Muscle of leg (tissue), 11 donors: ENCODE measurements around the gene DNAH1. TPM values are rescaled to one million over a fixed set of nuclear protein-coding genes. Genes with fewer than 3 reads are reported as not detected.
A peak's percentile ranks its signal among the peaks of the same experiment; 100 is the strongest.

Experiments used
- DNase-seq: peaks from one replicate; pipeline ENCODE4 v3.0.0; 2013
- H3K27ac ChIP-seq: one replicate; pipeline ENCODE4 v1.5.1; 2013; ENCODE audit warnings: mild to moderate bottlenecking, low read length, control low read depth
- H3K27me3 ChIP-seq: one replicate; pipeline ENCODE4 v1.6.1; 2013; ENCODE audit warnings: low read length; ENCODE audit not compliant: control insufficient read depth, insufficient read depth
- H3K36me3 ChIP-seq: one replicate; pipeline ENCODE4 v1.6.1; 2013; ENCODE audit warnings: low read length; ENCODE audit not compliant: control insufficient read depth, insufficient read depth
- H3K4me1 ChIP-seq: one replicate; pipeline ENCODE4 v1.6.1; 2013; ENCODE audit warnings: low read length; ENCODE audit not compliant: control insufficient read depth, insufficient read depth
- H3K4me3 ChIP-seq: one replicate; pipeline ENCODE4 v1.5.1; 2013; ENCODE audit warnings: low read length, control low read depth
- H3K9me3 ChIP-seq: replicated peaks from 2 replicates; pipeline ENCODE4 v1.6.1; 2013; ENCODE audit warnings: low read depth, low read length; ENCODE audit not compliant: control insufficient read depth
- WGBS: methylation state at CpG from one replicate; pipeline ENCODE4 v1.1.5; 2013; ENCODE audit warnings: missing lambda C conversion rate; ENCODE audit not compliant: insufficient coverage; 5-methylcytosine and 5-hydroxymethylcytosine counted together
- polyA plus RNA-seq, 8 donors: library from polyadenylated mRNA; unstranded; fragments of 120-200 nt; gene quantifications; one replicate each; pipeline versions ENCODE4 v1.2.1 to v1.2.3, GENCODE V29; 2013; ENCODE audit warnings: inconsistent platforms in 1 of 8, low replicate concordance in 1 of 8; ENCODE audit not compliant: insufficient read length in 8 of 8, insufficient read depth in 1 of 8
- total RNA-seq: library from RNA; stranded (reverse); fragments of 120-200 nt; gene quantifications from one replicate; pipeline ENCODE4 v1.2.4, GENCODE V29; 2013

Gene DNAH1
- total and polyA plus RNA-seq, 9 donors, result 3.2 to 6.0 (median 4.4) TPM

DNA sequence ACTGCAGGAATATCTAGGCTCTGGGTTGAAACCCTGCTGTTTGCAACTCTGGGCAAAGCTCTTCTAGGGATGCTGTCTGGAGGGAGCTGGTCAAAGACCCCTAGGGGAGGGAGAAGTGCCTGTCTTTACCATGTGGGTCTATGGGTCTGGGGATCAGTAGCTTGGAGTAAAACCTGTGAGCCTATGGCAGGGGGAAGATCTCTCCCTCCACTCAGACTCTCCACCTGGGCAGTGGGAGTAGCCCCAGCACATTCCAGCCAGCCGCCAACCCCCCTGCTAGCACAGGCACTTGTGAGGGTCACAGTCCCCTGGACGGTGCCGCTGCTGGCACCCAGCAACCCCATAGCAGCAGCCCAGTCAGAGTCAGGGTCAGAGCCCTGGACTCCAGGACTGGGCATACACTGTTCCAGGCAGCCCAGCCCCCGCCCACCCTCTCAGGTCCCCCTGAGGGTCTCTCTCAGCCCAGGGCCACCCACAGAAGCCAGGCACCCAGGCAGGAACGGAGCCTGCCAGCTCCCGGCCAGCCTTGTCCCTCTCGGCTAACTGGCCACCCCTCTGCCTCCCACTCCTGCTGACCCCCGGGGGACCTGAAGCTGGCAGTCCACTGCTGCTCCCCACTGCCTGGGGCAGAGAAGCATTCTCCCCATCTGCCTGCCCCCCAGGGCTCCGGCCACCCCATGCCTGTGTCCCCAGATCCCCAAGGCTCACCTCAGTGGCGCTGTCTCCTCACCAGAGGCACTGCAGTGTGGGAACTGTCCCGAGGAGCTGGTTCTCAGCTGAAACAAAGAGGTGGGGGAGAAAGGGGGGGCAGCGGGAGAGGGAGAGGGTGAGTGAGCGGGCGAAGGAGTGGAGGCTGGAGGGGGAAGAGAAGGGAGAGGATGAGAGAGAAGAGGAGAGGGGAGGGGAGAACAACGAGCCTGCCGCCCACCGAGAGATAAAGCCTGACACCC lies 17.7 kb upstream of the DNAH1 start:
- no peak for DNase-seq
- no peaks in the 10 kb centered on the region for H3K9me3 ChIP-seq
- 14% methylated on average over 17 of the region's 17 CpGs for WGBS

DNA sequence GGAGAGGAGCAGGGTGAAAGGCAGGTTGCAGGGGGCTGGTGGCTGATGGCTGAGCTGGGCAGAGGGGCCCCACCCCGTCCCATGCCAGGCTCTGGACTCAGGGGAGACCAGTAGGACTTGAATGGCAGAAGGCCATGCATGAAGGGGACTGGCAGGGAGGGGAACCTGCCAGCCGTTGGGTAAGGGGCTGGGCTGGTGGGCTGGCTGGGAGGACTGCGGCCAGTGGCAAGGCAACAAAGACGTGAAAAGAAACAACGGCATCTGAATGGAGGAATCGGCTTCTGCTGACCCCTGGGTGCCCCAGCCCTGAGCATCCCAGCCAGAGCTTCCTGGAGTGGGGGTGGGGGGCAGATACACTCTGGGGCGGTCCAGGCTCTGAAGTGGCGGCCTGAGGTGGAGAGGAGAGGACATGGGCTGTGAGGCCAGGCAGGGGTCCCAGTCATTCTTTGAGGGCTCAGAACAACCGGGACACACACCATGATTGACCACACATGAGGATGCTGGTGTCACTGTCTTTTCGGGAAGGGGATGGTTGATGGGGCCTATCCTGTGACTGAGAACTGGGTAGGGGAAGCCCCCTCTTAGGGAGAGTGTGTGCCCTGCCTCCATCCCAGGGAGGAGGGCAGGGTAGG lies 16.8 kb upstream of the DNAH1 start:
- Histone ChIP-seq H3K36me3 (peaks cover 6% of the 10 kb centered on the region), H3K4me1 (peaks cover 41% of the 10 kb centered on the region), H3K27me3 (peaks cover 7% of the 10 kb centered on the region), H3K9me3 (no peaks in the 10 kb centered on the region), H3K27ac (no peak overlapping the region), H3K4me3 (no peak overlapping the region)
- no peak for DNase-seq
- WGBS, result 28% methylated on average over 9 of the region's 10 CpGs

More for the DNA sequence above, 17.7 kb upstream of the DNAH1 start:
- H3K4me1 ChIP-seq, result peaks cover 41% of the 10 kb centered on the region
- H3K27ac ChIP-seq, result no peak overlapping the region
- no peak overlapping the region for H3K4me3 ChIP-seq
- H3K27me3 ChIP-seq, result peaks cover 7% of the 10 kb centered on the region
- H3K36me3 ChIP-seq, result peaks cover 8% of the 10 kb centered on the region

DNA sequence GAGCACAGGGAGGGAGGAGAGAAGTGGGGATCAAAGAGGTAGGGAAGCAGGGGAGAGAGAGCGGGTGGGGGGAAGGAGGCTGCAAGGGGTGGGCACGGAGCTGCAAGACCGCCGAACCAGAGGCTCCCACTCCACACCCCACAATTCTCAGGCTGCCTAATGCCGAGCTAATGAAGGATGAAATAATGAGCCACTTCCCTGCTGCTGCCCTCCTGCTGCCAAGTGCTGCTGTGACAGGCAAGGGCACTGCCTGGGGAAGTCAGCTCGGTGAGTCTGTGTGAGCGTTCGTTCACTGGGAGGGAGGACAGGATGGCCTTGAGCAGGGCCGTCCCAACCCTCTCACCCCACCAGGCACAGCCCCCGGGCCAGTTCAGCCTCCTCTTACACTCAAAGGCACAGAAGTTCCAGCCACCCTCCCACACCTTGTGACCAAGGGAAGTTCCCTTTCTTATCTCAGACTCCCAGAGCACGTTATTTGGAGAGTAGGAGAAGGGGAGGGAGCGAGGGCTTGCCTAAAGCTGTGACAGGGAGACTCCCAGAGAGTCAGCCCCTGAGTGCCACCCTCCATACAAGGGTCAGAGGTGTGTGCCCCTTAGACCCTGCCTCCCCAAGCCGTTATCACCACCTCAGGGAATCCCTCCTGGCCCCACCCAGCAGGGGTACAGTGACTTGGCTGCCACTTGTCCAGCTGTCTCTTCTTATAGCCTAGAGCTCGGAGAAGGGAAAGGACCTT lies 16.1 kb upstream of the DNAH1 start:
- Histone ChIP-seq H3K9me3 (no peaks in the 10 kb centered on the region), H3K4me1 (peaks cover 41% of the 10 kb centered on the region), H3K27me3 (peaks cover 7% of the 10 kb centered on the region), H3K4me3 (no peak overlapping the region), H3K27ac (no peak overlapping the region), H3K36me3 (peaks cover 5% of the 10 kb centered on the region)
- DNase-seq, result no peak
- 15% methylated on average over 2 of the region's 14 CpGs for WGBS

DNA sequence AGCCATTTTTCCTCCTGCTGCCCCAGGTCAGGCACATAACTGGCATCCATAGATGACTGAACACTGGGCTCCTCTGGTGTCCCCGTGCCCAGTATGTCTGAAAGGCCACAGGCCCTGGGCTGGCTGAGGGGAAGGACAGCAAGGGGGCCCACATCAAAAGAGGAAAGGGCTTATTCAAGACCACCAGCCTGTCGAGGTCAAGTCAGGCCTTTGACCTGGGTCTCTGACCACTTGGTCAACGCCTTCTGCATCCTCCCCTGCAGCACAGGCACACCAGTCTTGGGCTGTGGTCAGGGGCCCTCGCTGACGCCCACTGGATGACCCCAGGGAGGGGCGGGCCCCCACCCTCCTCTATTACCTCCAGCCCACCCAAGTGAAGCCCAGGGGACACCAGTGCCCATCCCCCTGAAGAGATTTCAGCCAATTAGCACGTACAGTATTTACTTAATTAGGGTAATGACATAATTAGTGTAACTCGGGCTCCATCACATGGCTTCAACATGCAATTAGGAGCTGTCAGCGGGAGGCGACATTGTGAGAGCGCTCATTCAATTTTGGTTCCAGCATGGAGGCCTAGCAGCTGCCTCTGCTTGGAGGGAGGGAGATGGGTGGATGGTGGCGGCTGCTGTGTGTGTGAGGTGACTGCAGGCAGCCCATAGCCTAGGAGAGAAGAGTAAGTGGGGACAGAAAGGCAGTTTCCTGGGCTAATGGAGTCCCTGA lies 13.5 kb upstream of the DNAH1 start:
- Histone ChIP-seq H3K4me1 (peaks cover 38% of the 10 kb centered on the region), H3K27ac (no peak overlapping the region), H3K9me3 (no peaks in the 10 kb centered on the region), H3K36me3 (peaks cover 3% of the 10 kb centered on the region), H3K4me3 (no peak overlapping the region), H3K27me3 (peaks cover 7% of the 10 kb centered on the region)
- DNase-seq, result no peak
- WGBS, result 68% methylated on average over 8 of the region's 12 CpGs

DNA sequence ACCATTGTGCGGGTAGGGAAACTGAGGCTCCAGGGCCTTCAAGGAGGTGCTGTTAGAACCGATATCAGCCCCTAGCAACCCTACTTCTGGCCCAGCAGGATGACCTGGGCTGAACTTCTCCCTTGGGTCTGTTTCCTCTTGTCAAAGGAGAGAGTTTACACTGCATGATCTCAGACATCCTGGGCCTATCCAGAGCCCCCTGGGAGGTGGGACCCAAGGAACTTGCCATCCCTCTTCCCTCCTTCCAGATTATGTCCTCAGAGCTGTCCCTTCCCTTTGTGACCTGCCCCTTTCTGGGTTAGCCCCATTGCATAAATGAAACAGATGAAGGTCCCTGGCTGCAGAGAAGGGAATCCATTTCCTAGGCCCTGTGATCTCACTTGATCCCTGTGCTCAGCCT lies 12.3 kb upstream of the DNAH1 start:
- no peak overlapping the region for H3K4me3 ChIP-seq
- peaks cover 3% of the 10 kb centered on the region for H3K36me3 ChIP-seq
- WGBS, result 90% methylated on average over 2 of the region's 2 CpGs
- H3K4me1 ChIP-seq, result peaks cover 29% of the 10 kb centered on the region
- DNase-seq, result no peak
- no peaks in the 10 kb centered on the region for H3K9me3 ChIP-seq
- no peak overlapping the region for H3K27ac ChIP-seq
- H3K27me3 ChIP-seq, result no peaks in the 10 kb centered on the region

DNA sequence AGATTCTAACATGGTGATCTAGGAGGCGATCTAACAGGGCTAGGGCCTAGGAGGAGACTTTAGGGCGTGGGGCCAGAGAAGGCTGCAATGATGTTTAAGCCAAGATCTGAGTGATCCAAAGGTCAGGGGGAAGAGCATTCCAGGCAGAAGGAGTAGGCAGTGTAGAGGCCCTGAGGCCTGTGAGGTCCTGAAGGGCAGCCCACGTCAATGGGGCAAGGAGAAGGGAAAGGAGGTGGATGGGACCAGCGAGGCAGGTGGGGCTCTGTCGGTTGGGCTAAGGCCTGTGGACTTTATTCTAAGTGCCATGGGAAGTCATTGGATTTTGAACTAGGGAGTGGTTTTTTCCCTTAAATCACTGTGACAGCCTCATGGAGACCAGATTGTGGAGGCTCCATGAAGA lies 10.2 kb upstream of the DNAH1 start:
- Histone ChIP-seq H3K36me3 (peaks cover 3% of the 10 kb centered on the region), H3K27ac (no peak overlapping the region), H3K9me3 (no peaks in the 10 kb centered on the region), H3K4me3 (no peak overlapping the region), H3K27me3 (no peaks in the 10 kb centered on the region), H3K4me1 (peaks cover 13% of the 10 kb centered on the region)
- WGBS, result 82% methylated on average over 5 of the region's 5 CpGs
- DNase-seq, result no peak

DNA sequence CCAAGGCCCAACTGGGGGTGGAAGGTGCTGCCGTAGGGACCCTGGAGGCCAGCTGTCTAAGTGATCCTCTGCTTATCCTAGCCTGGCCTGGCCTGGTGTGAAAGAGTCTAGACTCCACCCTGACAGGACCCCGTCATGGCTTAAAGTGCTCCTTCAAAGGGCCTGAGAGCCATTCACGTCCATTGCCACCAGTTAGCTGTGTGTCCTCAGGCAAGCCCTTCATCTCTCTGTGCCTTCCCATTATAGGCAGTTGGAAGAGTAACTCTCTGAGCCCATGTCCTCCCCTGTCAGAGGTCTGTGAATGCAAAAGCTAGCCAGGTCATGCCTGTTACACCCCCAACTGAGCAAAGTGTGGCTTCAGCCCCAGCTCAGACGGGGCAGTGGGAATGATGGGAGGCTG lies 9.1 kb upstream of the DNAH1 start:
- Histone ChIP-seq H3K27me3 (no peaks in the 10 kb centered on the region), H3K9me3 (no peaks in the 10 kb centered on the region), H3K27ac (no peak overlapping the region), H3K36me3 (peaks cover 3% of the 10 kb centered on the region), H3K4me1 (peaks cover 19% of the 10 kb centered on the region), H3K4me3 (no peak overlapping the region)
- no peak for DNase-seq
- 85% methylated on average over 2 of the region's 4 CpGs for WGBS

DNA sequence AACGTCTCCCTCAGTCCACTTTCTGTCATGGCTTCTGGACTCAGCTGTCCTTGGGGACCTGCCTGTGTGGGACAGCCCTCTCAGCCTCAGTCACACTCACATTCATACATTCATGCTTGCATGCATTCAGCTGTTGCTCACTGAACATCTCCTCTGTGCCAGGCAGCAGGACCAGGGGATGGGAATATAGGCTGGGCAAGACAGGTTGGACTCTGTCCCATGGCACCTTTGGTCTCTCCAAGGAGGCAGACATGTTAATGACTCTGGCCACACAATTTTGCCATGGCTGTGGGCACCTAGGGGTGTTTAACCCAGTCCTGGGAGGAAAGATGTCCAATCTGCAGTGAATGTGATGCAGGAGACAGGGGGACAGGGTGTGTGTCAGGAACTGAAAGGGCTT lies 7.8 kb upstream of the DNAH1 start:
- H3K27ac ChIP-seq, result no peak overlapping the region
- no peak for DNase-seq
- peaks cover 3% of the 10 kb centered on the region for H3K36me3 ChIP-seq
- H3K9me3 ChIP-seq, result no peaks in the 10 kb centered on the region
- peaks cover 20% of the 10 kb centered on the region for H3K4me1 ChIP-seq
- H3K4me3 ChIP-seq, result no peak overlapping the region
- WGBS, result 71% methylated on average over 1 of the region's 1 CpG
- no peaks in the 10 kb centered on the region for H3K27me3 ChIP-seq

DNA sequence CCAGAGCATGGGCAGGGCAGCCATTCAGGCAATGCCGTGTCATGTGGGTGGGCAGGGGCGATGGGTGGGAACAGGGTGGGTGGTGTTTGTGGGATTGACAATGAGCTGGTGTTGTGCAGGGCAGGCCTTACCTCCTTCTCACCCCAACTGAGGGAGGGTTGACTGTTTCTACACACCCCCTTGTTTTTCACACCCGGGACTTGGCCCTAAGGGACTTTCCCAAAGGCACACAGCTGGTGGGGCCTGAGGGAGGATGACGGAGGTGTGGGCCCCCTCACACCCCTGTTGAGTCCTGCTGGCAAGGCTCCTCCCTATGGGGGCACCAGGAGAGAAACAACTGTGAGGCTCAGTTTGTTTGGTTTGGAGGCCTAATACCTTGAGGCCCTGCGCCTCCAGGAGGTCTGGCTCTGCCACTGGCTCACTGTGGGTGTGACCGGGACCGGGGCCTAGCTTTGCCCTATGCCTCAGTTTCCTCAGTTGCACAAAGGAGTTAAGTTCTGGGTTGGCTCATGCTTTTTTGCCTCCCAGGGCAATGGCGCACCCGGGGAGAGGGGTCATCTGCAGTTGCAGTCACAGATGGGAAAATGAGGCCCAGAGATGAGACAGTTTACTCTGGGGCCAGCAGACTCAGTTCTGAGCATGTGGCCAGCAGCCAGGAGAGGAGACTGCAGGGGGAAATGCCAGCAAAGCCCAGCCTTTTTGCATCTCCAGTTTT lies 5.1 kb upstream of the DNAH1 start:
- H3K9me3 ChIP-seq, result no peaks in the 10 kb centered on the region
- H3K4me3 ChIP-seq, result no peak overlapping the region
- no peaks in the 10 kb centered on the region for H3K27me3 ChIP-seq
- 50% methylated on average over 5 of the region's 9 CpGs for WGBS
- H3K36me3 ChIP-seq, result no peaks in the 10 kb centered on the region
- H3K4me1 ChIP-seq, result peaks cover 26% of the 10 kb centered on the region
- peak; percentile 40 for DNase-seq
- no peak overlapping the region for H3K27ac ChIP-seq
